Liver (tissue), 9 donors: ENCODE measurements around the gene CDC5L. TPM values are rescaled to one million over a fixed set of nuclear protein-coding genes. Genes with fewer than 3 reads are reported as not detected.

Source experiments
- DNase-seq: peaks from one replicate; pipeline ENCODE4 v3.0.0-alpha.2; 2017; ENCODE audit warnings: low spot score
- H3K27ac ChIP-seq, 2 donors: one replicate each; pipeline ENCODE4 v1.7.0; 2013; ENCODE audit warnings: inconsistent platforms in 2 of 2, low read length in 2 of 2, control low read depth in 1 of 2, low read depth in 1 of 2, mild to moderate bottlenecking in 1 of 2
- H3K27me3 ChIP-seq, 4 donors: one replicate each; pipeline versions ENCODE4 v1.6.1 to v1.7.0; 2013; ENCODE audit warnings: low read length in 3 of 4, inconsistent platforms in 1 of 4, mild to moderate bottlenecking in 1 of 4, moderate library complexity in 1 of 4; ENCODE audit not compliant: control insufficient read depth in 4 of 4, insufficient read depth in 4 of 4
- H3K36me3 ChIP-seq, 4 donors: one replicate each; pipeline versions ENCODE4 v1.6.1 to v1.7.0; 2013; ENCODE audit warnings: low read length in 3 of 4, mild to moderate bottlenecking in 3 of 4, low read depth in 1 of 4, moderate library complexity in 1 of 4; ENCODE audit not compliant: control insufficient read depth in 4 of 4, insufficient read depth in 3 of 4
- H3K4me1 ChIP-seq, 4 donors: one replicate each; pipeline versions ENCODE4 v1.6.1 to v1.7.0; 2013; ENCODE audit warnings: low read length in 3 of 4, mild to moderate bottlenecking in 3 of 4, moderate library complexity in 1 of 4; ENCODE audit not compliant: control insufficient read depth in 4 of 4, insufficient read depth in 4 of 4
- H3K4me3 ChIP-seq, 3 donors: one replicate each; pipeline versions ENCODE4 v1.6.1 to v1.7.0; 2013; ENCODE audit warnings: low read length in 3 of 3, control low read depth in 1 of 3, low read depth in 1 of 3, mild to moderate bottlenecking in 1 of 3
- H3K9ac ChIP-seq, 2 donors: one replicate each; pipeline ENCODE4 v1.7.0; 2013; ENCODE audit warnings: low read length in 2 of 2, mild to moderate bottlenecking in 2 of 2, moderate library complexity in 2 of 2, control low read depth in 1 of 2, low read depth in 1 of 2
- H3K9me3 ChIP-seq, 4 donors: one replicate each; pipeline versions ENCODE4 v1.6.1 to v1.7.0; 2013; ENCODE audit warnings: low read length in 3 of 4; ENCODE audit not compliant: control insufficient read depth in 4 of 4
- EGR1 ChIP-seq, 2 donors: IDR thresholded peaks; 2 replicates each; pipeline ENCODE4 v1.6.1; 2016 to 2018; ENCODE audit warnings: antibody characterized with exemption in 2 of 2, low read depth in 2 of 2
- FOXA1 ChIP-seq: IDR thresholded peaks from 2 replicates; pipeline ENCODE4 v1.6.1; 2016; ENCODE audit warnings: antibody characterized with exemption
- FOXA2 ChIP-seq: IDR thresholded peaks from 2 replicates; pipeline ENCODE4 v1.6.1; 2016; ENCODE audit warnings: antibody characterized with exemption
- GABPA ChIP-seq, 2 donors: IDR thresholded peaks in 1 of 2; conservative IDR thresholded peaks in 1 of 2; 2 replicates each; pipeline ENCODE4 v1.6.1; 2016; ENCODE audit warnings: antibody characterized with exemption in 2 of 2, mild to moderate bottlenecking in 1 of 2, moderate library complexity in 1 of 2
- HNF4A ChIP-seq, 2 donors: conservative IDR thresholded peaks; 2 replicates each; pipeline ENCODE4 v1.6.1; 2016; ENCODE audit warnings: antibody characterized with exemption in 2 of 2, mild to moderate bottlenecking in 2 of 2
- HNF4G ChIP-seq: IDR thresholded peaks from 2 replicates; pipeline ENCODE4 v1.6.1; 2016; ENCODE audit warnings: antibody characterized with exemption
- JUND ChIP-seq, 2 donors: IDR thresholded peaks; 2 replicates each; pipeline ENCODE4 v1.6.1; 2016; ENCODE audit warnings: antibody characterized with exemption in 2 of 2
- RXRA ChIP-seq, 2 donors: IDR thresholded peaks; 2 replicates each; pipeline ENCODE4 v1.6.1; 2017 to 2018; ENCODE audit warnings: antibody characterized with exemption in 2 of 2, mild to moderate bottlenecking in 1 of 2
- SP1 ChIP-seq: IDR thresholded peaks from 2 replicates; pipeline ENCODE4 v1.6.1; 2018; ENCODE audit warnings: antibody characterized with exemption, mild to moderate bottlenecking
- TAF1 ChIP-seq: conservative IDR thresholded peaks from 2 replicates; pipeline ENCODE4 v1.6.1; 2016; ENCODE audit warnings: antibody characterized with exemption, mild to moderate bottlenecking
- WGBS: extraction: QIAGEN DNeasy Blood & Tissue Kit; methylation state at CpG from one replicate; pipeline ENCODE4 v1.1.7; 2013; 5-methylcytosine and 5-hydroxymethylcytosine counted together
- polyA plus RNA-seq, 2 donors: library from polyadenylated mRNA; stranded (reverse) in 1 of 2; unstranded in 1 of 2; fragments of 200-250 nt in 1 of 2; fragments of >200 nt in 1 of 2; fragmentation: Nextera tagmentation in 1 of 2; extraction: Ambion mirVana in 1 of 2; gene quantifications; one replicate each; pipeline versions ENCODE4 v1.2.1 to v1.2.3, GENCODE V29; 2013 to 2015
- total RNA-seq, 2 donors: library from RNA; depleted of rRNA; stranded (reverse); fragments of >200 nt; gene quantifications; one replicate each; pipeline ENCODE4 v1.2.3, GENCODE V29; 2014
- TF ChIP-seq, protein P1 (sequence below): IDR thresholded peaks from 2 replicates; pipeline ENCODE4 v1.6.1; 2016; ENCODE audit warnings: antibody characterized with exemption, mild to moderate bottlenecking
- TF ChIP-seq, protein P2 (sequence below): IDR thresholded peaks from 2 replicates; pipeline ENCODE4 v1.6.1; 2016; ENCODE audit warnings: antibody characterized with exemption
- TF ChIP-seq, protein P3 (sequence below): IDR thresholded peaks from 2 replicates; pipeline ENCODE4 v1.6.1; 2016; ENCODE audit warnings: antibody characterized with exemption
- donor health status: healthy.
- donor health status: healthy.
- donor health status: healthy.
- donor health status: healthy.
- donor health status: healthy.

The CDC5L gene
- total and polyA plus RNA-seq, 4 donors = 5.4 to 12.3 (median 11.0) TPM

DNA sequence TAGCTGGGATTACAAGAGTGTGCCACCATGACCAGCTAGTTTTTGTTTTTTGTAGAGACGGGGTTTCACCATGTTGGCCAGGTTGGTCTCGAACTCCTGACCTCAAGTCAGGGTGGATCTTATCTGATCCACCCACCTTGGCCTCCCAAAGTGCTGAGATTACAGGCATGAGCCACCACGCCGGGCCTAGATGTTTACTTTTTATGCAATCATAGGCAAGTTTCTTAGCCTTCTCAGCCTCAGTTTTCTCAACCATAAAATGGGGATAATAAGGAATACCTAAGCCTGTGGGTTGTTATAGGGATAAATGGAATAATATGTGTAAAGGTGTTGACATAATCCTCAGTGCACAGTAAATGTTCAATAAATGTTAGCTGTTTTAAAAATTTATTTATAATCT is 35.2 kb upstream of the CDC5L start:
- H3K4me1 ChIP-seq = peaks cover 2 to 13% (median 10%) of the 10 kb centered on the region in 4 donors
- H3K27ac ChIP-seq = no peak overlapping the region
- H3K9me3 ChIP-seq = peaks cover 0 to 2% (median 0%) of the 10 kb centered on the region in 4 donors
- H3K4me3 ChIP-seq = no peak overlapping the region
- H3K27me3 ChIP-seq = no peaks in the 10 kb centered on the region
- 72% methylated on average over 4 of the region's 4 CpGs for WGBS
- H3K36me3 ChIP-seq = no peaks in the 10 kb centered on the region
- no peak for DNase-seq
- no peak overlapping the region for H3K9ac ChIP-seq
- TF ChIP-seq HNF4G (no peak), GABPA (IDR thresholded peaks at IDR 0.05 in 1 of 2, conservative IDR thresholded peaks at IDR 0.05 in 1 of 2) (no peak), EGR1 (IDR thresholded peaks at IDR 0.05; ENCODE audit: low read depth in 2 of 2) (no peak)

DNA sequence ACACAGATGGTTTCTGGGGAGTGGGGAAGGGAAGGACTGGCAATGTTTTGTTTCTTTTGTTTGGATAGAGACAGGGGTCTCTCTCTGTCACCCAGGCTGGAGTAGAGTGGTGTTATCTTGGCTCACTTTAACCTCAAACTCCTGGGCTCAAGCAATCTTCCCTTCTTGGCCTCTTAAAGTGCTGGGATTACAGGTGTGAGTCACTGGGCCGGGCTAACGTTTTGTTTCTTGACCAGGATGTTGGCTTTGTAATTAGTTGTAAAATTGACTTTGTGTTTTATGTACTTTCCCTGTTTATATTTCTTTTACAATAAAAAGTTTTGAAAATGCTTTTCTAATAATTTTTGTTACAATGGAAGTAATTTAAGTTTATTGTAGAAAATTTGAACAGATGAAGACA is 34.2 kb upstream of the CDC5L start:
- TF ChIP-seq, protein P1, sequence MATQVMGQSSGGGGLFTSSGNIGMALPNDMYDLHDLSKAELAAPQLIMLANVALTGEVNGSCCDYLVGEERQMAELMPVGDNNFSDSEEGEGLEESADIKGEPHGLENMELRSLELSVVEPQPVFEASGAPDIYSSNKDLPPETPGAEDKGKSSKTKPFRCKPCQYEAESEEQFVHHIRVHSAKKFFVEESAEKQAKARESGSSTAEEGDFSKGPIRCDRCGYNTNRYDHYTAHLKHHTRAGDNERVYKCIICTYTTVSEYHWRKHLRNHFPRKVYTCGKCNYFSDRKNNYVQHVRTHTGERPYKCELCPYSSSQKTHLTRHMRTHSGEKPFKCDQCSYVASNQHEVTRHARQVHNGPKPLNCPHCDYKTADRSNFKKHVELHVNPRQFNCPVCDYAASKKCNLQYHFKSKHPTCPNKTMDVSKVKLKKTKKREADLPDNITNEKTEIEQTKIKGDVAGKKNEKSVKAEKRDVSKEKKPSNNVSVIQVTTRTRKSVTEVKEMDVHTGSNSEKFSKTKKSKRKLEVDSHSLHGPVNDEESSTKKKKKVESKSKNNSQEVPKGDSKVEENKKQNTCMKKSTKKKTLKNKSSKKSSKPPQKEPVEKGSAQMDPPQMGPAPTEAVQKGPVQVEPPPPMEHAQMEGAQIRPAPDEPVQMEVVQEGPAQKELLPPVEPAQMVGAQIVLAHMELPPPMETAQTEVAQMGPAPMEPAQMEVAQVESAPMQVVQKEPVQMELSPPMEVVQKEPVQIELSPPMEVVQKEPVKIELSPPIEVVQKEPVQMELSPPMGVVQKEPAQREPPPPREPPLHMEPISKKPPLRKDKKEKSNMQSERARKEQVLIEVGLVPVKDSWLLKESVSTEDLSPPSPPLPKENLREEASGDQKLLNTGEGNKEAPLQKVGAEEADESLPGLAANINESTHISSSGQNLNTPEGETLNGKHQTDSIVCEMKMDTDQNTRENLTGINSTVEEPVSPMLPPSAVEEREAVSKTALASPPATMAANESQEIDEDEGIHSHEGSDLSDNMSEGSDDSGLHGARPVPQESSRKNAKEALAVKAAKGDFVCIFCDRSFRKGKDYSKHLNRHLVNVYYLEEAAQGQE = no peak
- Histone ChIP-seq H3K36me3 (no peaks in the 10 kb centered on the region), H3K4me1 (peaks cover 2 to 13% (median 10%) of the 10 kb centered on the region in 4 donors), H3K9me3 (peaks cover 0 to 2% (median 0%) of the 10 kb centered on the region in 4 donors), H3K4me3 (no peak overlapping the region), H3K27ac (no peak overlapping the region), H3K9ac (no peak overlapping the region), H3K27me3 (no peaks in the 10 kb centered on the region)
- WGBS = 80% methylated on average over 2 of the region's 2 CpGs
- DNase-seq = no peak

DNA sequence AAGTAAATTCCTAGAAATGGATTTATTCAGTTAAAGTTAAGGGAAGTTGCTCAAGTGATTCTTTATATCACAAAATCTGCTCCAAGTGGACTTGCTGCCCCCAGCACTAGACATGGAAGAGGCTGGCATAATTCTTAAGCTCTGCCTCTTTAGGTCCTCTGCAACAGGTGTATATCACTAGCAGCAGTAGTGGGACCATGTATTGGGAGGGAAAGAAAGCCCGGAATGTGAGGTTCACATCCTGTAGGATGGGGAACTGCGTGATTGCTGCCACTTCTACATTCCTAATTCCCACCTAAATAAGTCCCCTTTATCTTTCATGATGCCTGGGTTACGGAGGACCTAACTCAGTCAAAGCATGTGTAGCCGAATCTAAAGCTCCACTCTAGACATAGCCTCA is 31.9 kb upstream of the CDC5L start:
- no peak for TF ChIP-seq JUND (IDR thresholded peaks at IDR 0.05)
- TF ChIP-seq TAF1 = no peak
- no peak for TF ChIP-seq SP1
- WGBS = 75% methylated on average over 4 of the region's 4 CpGs

DNA sequence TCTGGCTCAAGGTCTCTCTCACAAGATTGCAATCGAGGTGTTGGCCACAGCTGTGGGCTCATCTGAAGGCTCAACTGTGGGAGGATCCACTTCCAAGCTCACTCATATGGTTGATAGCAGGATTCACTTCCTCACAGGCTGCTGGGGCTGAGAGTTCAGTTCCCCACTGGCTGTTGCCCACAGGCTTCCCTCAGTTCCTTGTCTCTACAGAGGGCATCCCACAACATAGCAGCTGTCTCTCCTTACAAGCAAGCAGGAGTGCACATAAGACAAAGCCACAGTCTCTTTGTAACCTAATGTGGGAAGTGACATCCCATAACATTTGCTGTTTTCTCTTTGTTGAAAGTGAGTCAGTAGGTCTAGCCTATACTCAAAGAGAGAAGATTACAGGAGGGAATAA is 31.0 kb upstream of the CDC5L start:
- Histone ChIP-seq H3K4me1 (no peaks in the 10 kb centered on the region), H3K9me3 (peaks cover 0 to 2% (median 0%) of the 10 kb centered on the region in 4 donors), H3K36me3 (no peaks in the 10 kb centered on the region), H3K4me3 (no peak overlapping the region), H3K9ac (no peak overlapping the region), H3K27ac (no peak overlapping the region), H3K27me3 (no peaks in the 10 kb centered on the region)
- no peak for DNase-seq
- 79% methylated on average over 1 of the region's 1 CpG for WGBS
- no peak for TF ChIP-seq FOXA1
- TF ChIP-seq FOXA2 = no peak
- TF ChIP-seq, protein P2, sequence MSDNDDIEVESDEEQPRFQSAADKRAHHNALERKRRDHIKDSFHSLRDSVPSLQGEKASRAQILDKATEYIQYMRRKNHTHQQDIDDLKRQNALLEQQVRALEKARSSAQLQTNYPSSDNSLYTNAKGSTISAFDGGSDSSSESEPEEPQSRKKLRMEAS = no peak
- no peak for TF ChIP-seq EGR1 (IDR thresholded peaks at IDR 0.05; ENCODE audit: low read depth in 2 of 2)
- TF ChIP-seq TAF1 = no peak
- TF ChIP-seq, protein P3, sequence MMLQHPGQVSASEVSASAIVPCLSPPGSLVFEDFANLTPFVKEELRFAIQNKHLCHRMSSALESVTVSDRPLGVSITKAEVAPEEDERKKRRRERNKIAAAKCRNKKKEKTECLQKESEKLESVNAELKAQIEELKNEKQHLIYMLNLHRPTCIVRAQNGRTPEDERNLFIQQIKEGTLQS = no peak
- TF ChIP-seq HNF4A (conservative IDR thresholded peaks at IDR 0.05) = no peak
- no peak for TF ChIP-seq RXRA (IDR thresholded peaks at IDR 0.05)
- TF ChIP-seq, protein P1 = no peak

More for the DNA sequence above, 31.9 kb upstream of the CDC5L start:
- no peak overlapping the region for H3K4me3 ChIP-seq
- peaks cover 0 to 2% (median 0%) of the 10 kb centered on the region in 4 donors for H3K9me3 ChIP-seq
- no peak overlapping the region for H3K27ac ChIP-seq
- H3K4me1 ChIP-seq = peaks cover 0 to 2% (median under 1%) of the 10 kb centered on the region in 4 donors
- no peaks in the 10 kb centered on the region for H3K36me3 ChIP-seq
- no peak overlapping the region for H3K9ac ChIP-seq
- DNase-seq = no peak
- no peaks in the 10 kb centered on the region for H3K27me3 ChIP-seq
